Stimulated activated CD4-positive, alpha-beta T cell treated with anti-CD3 and anti-CD28 coated beads, Interleukin-12 subunit alpha, Interleukin-12 subunit beta, amount 100 ng/mL, for 24 hours (primary cell): Measurements from ENCODE around the gene FBXO46.
"Not testable (repeated sequence)": the region's sequence is repeated elsewhere in the genome, so short reads cannot be mapped to it uniquely, and the experiment has no call there.

Experiments used
- DNase-seq, 2 experiments: peaks; one replicate each; pipeline ENCODE4 v3.0.0-alpha.2; 2020; ENCODE audit warnings: low read depth in 2 of 2

The FBXO46 gene

DNA sequence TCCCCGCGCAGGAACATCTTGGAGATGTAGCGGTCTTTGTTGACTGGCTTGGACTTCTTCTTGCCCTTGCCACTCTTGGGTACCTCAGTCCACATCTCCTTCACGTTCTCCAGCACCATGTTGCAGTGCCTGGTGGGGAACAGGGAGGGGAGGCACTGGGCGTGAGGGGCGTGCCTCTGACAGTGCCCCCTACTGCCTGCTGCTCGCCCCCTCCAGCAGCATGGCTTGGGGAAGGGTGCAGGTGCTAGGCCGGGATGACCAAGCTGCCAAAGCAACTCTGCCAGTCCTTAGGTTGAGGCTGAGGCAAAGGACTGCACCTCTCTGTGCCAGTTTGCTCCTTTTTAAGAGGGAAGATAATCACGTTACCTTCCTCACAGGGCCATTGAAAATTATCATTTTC, 43.1 kb downstream of the FBXO46 start:
- DNase-seq = no peak

DNA sequence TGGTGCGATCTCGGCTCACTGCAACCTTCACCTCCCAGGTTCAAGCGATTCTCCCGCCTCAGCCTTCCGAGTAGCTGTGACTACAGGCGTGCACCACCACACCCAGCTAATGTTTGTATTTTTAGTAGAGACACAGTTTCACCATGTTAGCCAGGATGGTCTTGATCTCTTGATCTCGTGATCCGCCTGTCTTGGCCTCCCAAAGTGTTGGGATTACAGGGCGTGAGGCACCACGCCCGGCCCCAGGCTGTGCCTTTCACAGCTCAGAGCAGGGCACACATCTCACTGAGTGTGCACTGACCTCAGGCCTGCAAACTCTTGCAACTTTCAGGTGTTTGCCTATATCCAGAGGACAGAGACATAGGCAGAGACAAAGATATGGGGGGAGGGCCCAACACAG, 45.7 kb downstream of the FBXO46 start:
- not testable (repeated sequence) for DNase-seq

DNA sequence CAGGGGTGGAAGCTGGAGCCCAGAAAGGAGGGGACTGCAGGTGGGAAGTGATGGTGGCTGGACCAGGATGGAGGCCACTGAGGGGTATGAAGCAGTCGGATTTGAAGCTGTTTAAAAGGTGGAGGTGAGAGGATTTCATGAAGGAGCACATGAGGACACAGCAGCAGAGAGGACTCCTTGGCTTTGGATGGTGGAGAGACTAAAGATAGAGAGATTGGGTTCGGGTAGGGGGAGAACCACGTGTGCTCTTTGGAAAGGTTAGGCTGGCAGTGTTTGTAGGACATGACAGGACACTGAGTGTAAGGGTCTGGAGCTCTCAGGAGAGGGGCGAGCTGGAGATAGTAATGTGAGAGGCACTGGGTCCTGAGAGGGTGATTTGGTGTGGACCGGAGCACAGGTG, 47.8 kb downstream of the FBXO46 start:
- no peak for DNase-seq

DNA sequence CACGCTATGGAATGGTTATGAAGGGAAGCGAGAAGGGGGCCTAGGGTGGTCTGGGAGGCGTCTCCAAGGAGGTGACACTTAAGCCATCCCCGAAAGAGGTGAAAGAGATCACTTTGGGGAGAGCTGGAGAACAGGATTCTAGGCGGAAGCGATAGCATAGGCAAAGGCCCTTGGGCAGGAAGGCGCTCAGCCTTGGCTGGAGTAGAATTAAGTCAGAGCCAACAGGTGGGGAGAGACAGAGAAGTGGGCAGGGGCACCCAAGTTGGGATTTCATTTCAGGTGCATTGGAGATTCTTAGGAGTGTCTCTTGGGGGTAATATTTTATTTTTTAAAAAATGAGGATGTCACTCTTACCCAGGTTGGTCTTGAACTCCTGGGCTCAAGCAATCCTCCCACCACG, 48.6 kb downstream of the FBXO46 start:
- DNase-seq = no peak

DNA sequence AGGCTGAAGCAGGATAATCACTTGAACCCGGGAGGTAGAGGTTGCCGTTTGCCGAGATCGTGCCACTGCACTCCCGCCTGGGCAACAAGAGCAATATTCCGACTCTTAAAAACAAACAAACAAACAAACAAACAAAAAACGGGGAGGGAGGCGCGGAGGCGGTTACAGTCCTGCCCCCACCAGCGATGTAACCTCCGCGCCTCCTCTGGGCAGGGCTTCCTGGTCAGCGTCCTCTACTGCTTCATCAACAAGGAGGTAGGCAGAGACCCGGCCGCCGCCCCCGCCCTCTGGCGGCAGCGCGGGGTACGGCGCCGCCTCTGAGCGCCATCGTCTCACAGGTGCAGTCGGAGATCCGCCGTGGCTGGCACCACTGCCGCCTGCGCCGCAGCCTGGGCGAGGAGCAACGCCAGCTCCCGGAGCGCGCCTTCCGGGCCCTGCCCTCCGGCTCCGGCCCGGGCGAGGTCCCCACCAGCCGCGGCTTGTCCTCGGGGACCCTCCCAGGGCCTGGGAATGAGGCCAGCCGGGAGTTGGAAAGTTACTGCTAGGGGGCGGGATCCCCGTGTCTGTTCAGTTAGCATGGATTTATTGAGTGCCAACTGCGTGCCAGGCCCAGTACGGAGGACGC, 49.2 kb downstream of the FBXO46 start:
- DNase-seq = peak; percentile 71 to 79

DNA sequence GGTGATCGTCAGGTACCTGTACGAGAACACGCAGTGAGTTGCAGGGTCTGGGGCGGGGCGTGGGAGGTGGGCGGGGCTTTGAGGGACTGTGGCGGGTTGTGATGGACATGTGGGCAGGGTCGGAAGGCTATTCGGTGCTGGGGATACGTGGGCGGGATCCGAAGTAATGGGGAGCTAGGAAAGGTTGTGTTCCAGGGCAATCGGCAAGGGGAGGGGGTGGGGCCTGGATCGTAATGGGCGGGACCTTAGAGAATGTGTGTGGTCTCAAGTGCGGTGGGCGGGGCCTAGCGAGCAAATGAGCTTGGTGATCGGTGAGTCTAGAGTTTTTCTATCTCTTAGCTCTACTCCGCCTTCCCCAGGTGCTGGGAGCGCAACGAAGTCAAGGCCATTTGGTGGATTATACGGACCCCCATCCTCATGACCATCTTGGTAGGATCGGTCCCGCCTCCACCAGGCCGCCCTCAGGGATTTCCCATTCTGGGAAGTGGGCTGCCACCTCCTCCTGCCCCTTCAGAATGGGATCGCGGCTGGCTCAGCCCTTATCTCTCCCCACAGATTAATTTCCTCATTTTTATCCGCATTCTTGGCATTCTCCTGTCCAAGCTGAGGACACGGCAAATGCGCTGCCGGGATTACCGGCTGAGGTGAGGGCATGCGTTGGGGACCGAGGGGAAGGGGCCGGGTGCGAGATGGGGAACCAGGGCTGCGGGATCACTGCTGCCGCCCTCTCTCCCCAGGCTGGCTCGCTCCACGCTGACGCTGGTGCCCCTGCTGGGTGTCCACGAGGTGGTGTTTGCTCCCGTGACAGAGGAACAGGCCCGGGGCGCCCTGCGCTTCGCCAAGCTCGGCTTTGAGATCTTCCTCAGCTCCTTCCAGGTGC, 53.1 kb downstream of the FBXO46 start:
- DNase-seq = peak; percentile 63 to 86

DNA sequence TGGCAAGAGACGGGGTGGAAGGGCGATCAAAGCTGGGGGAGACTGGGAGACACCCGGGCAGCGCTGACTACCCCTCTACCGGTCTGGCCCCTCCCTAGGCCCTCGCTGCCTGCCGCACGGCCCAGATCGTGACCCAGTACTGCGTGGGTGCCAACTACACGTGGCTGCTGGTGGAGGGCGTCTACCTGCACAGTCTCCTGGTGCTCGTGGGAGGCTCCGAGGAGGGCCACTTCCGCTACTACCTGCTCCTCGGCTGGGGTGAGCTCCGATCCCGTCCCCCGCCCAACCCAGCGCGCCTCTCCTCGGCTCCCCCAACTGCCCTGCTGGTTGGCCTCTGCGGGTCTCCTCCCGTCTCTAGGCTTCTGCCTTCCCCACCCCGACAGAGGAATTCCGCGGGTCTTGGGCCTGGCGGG, 53.8 kb downstream of the FBXO46 start:
- DNase-seq = peak in 1 of 2 experiments; percentile 22

DNA sequence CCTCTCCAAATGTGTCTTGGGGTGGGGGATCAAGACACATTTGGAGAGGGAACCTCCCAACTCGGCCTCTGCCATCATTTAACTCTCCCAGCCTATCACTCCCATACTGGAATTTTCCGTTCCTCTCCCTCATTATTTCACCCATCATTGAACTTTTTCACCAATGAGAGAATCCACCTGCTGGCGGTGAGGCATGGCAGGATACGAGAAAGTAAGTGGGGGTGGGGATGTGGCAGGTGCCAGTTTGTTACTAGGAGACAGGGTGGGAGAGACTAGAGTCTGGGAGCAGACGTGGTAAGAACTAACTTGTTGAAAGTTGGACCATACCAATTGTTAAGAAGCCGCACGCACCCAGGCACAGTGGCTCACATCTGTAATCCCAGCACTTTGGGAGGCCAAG, 55.8 kb downstream of the FBXO46 start:
- DNase-seq = no peak

DNA sequence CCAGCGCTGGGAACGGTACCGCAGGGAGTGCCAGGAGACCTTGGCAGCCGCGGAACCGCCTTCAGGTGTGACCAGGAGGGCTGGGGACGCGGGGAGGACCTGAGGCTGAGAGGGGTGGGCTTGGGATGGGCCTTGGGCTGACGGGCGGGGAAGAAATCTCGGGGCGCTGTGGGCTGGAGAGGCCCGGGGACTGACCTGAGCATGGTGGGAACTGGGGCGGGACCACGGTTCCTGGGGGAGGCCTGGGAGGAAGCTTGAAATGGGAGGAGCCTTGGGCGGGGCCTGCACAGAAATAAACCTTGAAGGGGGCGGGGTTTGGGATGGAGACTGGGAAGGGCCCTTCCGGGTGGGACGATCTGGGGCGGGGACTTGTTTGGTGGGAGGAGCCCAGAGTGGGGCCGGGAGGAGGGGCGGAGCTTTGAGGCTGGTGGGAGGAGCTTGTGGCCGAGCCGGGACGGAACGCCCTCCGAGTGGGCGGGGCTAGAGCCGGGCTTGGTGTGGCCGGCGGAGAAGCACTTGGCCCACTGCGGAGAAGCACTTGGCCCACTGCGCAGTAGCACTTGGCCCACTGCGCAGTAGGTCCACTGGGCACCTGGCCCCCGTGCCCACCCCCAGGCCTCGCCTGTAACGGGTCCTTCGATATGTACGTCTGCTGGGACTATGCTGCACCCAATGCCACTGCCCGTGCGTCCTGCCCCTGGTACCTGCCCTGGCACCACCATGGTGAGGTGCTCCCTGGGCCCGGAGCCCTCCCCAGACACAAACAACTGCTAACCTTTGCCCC, 59.8 kb downstream of the FBXO46 start:
- peak in 1 of 2 experiments; percentile 63 for DNase-seq

DNA sequence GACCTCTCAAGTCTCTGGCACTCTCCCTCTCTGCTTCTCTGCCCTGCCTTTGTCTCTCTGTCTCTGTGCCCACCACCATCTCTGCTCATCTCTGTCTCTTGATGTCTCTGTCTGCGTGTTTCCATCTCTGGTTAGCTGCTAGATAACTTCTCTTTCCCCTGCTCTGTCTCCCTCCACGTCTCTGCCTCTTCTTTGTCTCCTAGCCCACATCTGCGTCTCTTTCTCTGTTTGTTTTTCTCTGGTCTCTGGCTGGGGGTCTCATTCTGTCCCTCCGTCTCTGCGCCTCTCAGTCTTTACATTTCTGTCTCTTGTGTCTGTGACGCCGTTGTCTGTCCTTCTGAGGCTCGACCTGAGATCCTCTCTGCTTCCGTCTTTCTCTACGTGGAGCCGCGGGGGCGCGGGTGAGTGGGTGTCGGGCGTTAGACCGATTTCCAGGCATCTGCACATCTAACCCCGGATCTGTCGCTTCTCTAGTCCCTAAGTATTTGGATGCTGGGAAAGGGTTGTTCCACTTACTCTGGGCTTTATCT, 62.3 kb downstream of the FBXO46 start:
- DNase-seq = no peak

DNA sequence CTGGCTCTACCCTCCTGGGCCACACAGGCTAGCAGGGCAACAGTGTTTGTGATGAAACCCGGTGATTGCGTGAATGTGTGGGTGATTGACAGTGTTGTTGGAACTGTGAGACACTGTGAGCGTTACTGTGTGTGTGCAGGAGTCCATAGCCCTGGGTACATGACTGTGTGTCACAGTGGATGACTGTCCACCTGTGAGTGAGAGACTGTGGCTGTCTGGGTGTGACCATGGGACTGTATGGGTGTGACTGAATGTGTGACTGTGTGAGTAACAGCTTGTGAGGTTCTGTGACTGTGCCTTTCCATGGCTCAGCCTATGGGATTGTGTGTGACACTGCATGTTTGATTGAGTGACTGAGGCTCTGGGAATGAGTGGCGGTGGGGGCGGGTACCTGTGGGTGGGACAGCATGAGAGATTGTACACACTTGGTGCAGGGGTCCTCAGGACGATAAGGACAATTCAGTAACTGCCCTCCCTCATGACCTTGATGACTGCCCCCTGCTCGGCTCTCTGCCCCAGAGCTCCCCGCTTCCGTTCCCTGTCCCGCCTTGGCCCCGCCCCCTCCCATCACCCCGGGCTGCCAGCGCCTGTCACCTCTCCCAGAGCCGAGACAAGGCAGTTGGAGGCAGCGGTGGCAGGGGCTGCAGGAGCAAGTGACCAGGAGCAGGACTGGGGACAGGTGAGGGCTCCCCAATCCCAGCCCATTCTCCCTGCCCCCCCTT, 62.9 kb downstream of the FBXO46 start, which contains the start of gene GIPR:
TSS of gene GIPR (plus strand) at position 602 of the 722 bp plus-strand sequence. CDS start 1,300 bp downstream, outside the sequence.
- peak in 1 of 2 experiments; percentile 73 for DNase-seq

DNA sequence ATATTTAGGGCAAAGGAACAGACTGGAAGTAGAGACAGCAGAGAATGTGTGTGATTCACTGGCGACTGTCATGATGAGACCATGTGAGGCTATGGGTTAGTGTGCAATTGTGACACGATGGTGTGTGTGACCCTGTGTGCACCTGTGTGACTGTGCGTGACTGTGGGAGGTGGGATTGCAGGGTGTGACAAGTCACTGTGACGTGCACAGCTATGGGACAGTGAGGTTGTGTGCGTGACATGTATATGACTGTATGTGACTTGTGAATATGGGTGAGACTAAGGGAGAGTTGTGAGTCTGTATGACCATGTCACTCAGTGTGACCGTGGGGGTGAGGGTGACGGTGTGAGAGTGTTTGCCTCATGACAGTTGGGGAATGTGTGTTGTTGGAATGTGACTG, 66.1 kb downstream of the FBXO46 start:
- DNase-seq = no peak

DNA sequence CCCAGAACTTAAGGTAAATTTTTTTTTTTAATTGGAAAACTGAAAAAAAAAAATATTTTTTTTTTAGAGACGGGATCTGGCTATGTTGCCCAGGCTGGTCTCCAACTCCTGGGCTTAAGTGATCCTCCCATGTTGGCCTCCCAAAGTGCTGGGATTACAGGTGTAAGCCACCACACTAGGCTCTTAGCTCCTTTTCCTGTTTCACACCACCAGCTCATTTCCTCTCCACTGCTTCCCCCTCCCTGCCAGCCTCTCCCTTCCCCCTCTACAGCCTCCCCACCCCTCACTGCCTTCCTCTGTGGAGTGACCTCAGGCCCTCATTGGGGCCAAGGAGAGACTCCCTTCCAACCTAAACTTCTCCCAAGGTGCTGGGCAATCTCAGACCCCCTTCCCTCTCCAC, 66.9 kb downstream of the FBXO46 start:
- DNase-seq = no peak

DNA sequence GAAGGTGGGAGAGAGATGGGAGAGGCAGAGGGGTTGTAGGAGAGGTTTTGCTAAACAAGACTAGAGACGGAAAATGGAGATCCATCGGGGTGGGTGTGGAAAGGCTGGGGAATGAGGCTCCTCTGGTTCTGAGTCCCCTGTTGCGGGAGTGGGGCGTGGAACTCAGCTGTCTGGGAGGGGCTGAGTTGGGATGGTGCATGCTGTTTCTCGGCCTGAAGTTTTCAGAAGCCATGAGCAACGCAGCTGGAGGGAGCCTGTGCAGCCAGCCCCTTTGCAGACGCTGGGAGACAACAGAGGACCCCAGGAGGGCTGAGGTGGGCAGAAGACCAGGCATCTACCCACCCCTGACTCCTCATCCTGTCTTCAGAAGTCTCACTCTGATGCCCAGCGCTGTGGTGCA, 70.1 kb downstream of the FBXO46 start:
- DNase-seq = no peak
